GF-D8 (cell line): Measurements from ENCODE around the gene CCDC174.

Experiments used
- DNase-seq: peaks from one replicate; lab custom pipeline; 2025; lab: John Stamatoyannopoulos, UW

Gene CCDC174

GRCh38 chr3:14701676-14702075 lies 50.1 kb downstream of the CCDC174 start:
- DNase-seq, result no peak

GRCh38 chr3:14703128-14703750 lies 51.7 kb downstream of the CCDC174 start:
- no peak for DNase-seq

DNA sequence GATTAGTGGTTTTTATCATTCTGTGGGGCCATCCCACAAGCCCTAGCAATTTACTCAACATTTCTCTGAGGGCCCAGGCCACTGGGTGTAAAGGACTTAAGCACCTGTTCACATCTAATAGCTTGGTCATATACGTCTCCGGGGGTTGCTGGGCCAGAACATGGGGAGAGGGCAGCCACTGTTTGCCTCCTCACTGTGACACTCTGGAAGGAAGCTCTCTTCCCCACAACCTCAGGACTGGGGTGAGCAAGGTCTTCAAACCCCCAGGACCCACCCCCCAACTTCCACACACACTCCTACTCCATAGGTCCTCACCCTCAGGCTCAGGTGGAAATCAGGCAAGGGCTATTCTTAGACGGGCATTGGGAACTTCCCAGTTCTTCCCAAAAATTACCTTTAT lies 52.2 kb downstream of the CCDC174 start:
- no peak for DNase-seq

DNA sequence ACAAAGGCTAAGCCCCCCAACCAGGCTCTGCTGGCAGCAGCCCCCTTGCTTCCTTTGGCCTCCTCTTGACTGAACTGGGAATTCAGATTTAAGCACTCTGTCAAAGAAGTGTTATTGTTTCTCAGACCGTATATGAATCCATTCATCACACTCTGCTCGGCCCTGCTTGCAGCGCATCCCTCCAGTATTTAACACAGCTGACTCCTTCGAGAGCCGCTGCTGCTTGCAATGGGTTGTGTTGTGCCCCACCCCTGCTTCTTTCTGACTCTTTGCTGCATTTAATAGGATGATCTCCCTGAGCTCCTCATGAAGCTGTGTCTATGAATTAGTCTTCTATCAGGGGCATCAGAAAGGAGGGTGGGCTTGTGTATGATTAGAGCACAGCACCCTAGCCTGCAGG lies 54.5 kb downstream of the CCDC174 start:
- DNase-seq, result no peak

DNA sequence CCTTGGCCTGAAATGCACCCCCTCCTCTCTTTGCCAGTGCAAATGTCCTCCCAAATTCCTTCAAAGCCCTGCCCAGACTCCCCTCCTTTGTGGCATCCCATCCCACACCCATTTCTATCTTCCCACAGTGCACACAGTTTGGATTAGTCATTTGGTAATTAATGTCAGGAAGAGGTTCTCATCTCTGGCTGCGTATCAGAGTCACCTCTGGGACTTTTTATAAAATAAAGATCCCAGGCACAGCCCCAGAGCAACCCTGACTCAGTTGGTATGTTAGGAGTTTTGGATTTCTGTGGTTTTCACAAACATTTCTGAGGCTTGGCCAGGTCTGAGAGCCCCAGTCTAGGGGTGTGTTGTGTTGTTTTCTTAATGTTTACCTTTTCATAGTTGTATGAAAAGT lies 65.0 kb downstream of the CCDC174 start:
- no peak for DNase-seq

- no peak for DNase-seq
These were observed 65.7 kb downstream of the CCDC174 start for GRCh38 chr3:14717307-14717706.

GRCh38 chr3:14718539-14718938 lies 67.0 kb downstream of the CCDC174 start:
- DNase-seq, result no peak

GRCh38 chr3:14719006-14719405 lies 67.4 kb downstream of the CCDC174 start:
- DNase-seq, result no peak

GRCh38 chr3:14721126-14721864 lies 69.7 kb downstream of the CCDC174 start:
- DNase-seq, result no peak
